GM21723 (cell line): ENCODE data around the gene STRBP.
"Not testable (repeated sequence)": the region's sequence is repeated elsewhere in the genome, so short reads cannot be mapped to it uniquely, and the experiment has no call there.

Experiments
- ATAC-seq: cut with Tn5 transposase; IDR thresholded peaks from one replicate; pipeline ENCODE4 v1.9.1; 2021; ENCODE audit warnings: mild to moderate bottlenecking, moderate library complexity; ENCODE audit not compliant: unreplicated experiment

The STRBP gene

GRCh38 chr9:123251324-123251723 is 17.1 kb downstream of the STRBP start:
- no peak for ATAC-seq

- no peak for ATAC-seq
Measured at GRCh38 chr9:123250504-123250903, 17.9 kb downstream of the STRBP start.

- ATAC-seq, result not testable (repeated sequence)
Measured at GRCh38 chr9:123249162-123249561, 19.2 kb downstream of the STRBP start.

GRCh38 chr9:123248630-123249029 is 19.8 kb downstream of the STRBP start:
- no peak for ATAC-seq

GRCh38 chr9:123246534-123246933 is 21.9 kb downstream of the STRBP start:
- no peak for ATAC-seq

GRCh38 chr9:123239726-123240125 is 28.7 kb downstream of the STRBP start:
- ATAC-seq, result no peak

- ATAC-seq, result peak; percentile 46
Measured at GRCh38 chr9:123238365-123238764, 30.0 kb downstream of the STRBP start.

- no peak for ATAC-seq
Measured at GRCh38 chr9:123237220-123237619, 31.2 kb downstream of the STRBP start.

GRCh38 chr9:123235448-123235847 is 32.9 kb downstream of the STRBP start:
- no peak for ATAC-seq

GRCh38 chr9:123234853-123235252 is 33.5 kb downstream of the STRBP start:
- peak; percentile 52 for ATAC-seq

GRCh38 chr9:123232332-123232731 is 36.1 kb downstream of the STRBP start:
- ATAC-seq, result no peak

- no peak for ATAC-seq
Measured at GRCh38 chr9:123231421-123231820, 37.0 kb downstream of the STRBP start.

GRCh38 chr9:123228967-123229366 is 39.4 kb downstream of the STRBP start:
- no peak for ATAC-seq

- ATAC-seq, result no peak
Measured at GRCh38 chr9:123225995-123226394, 42.4 kb downstream of the STRBP start.

- peak; percentile 94 for ATAC-seq
Measured at GRCh38 chr9:123225374-123225813, 43.0 kb downstream of the STRBP start.

GRCh38 chr9:123220127-123220526 is 48.3 kb downstream of the STRBP start:
- ATAC-seq, result no peak

- ATAC-seq, result no peak
Measured at GRCh38 chr9:123218831-123219230, 49.6 kb downstream of the STRBP start.

- no peak for ATAC-seq
Measured at GRCh38 chr9:123217128-123217654, 51.2 kb downstream of the STRBP start.

- no peak for ATAC-seq
Measured at GRCh38 chr9:123216251-123216797, 52.1 kb downstream of the STRBP start.

GRCh38 chr9:123211081-123211480 is 57.3 kb downstream of the STRBP start:
- no peak for ATAC-seq

- ATAC-seq, result no peak
Measured at GRCh38 chr9:123208626-123209174, 59.7 kb downstream of the STRBP start.

GRCh38 chr9:123206065-123206464 is 62.3 kb downstream of the STRBP start:
- ATAC-seq, result no peak

GRCh38 chr9:123201083-123201482 is 67.3 kb downstream of the STRBP start:
- ATAC-seq, result no peak
